ENCODE measurements around the gene ARHGAP23. TPM values are rescaled to one million over a fixed set of nuclear protein-coding genes. Genes with fewer than 3 reads are reported as not detected.

The ARHGAP23 gene
- total and polyA plus RNA-seq, 2 donors (not counting 3 experiments of a cell fraction or from before 2014, with no cell fraction given) = 25.4 to 190 TPM

DNA sequence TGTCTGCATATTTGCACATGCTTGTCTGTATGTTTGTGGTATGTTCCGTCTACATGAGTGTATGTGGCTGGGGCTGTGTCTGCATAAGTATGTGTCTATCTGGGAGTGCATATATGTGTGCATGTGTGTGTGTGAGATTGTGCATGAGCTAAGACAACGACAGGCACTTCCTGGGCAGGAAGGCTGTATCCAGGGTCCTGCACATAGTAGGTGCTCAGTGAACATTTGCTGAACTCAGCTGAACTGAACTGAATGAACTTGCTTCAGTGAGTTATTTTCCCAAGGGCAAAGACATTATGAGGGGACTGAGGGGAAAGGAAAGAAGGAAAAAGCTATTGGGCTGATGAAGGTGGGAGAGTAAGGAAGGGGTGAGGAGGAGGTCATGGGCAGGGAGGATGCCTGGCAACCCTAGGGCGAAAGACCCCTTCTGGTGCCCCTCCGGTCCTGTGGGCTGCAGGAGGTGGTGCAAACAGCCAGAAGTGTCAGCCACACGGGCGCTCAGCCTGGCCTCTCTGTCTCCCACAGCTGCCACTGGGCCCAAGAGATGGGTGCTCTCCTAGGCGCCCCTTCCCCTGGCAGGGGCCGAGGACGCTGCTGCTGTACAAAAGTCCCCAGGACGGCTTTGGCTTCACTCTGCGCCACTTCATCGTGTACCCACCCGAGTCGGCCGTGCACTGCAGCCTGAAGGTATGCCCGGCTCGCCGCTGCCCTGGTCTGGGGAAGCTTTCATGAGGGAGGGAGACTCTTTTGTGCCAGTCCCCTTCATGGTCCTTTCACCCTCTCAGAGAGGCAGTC, 29.5 kb downstream of the ARHGAP23 start:
- H3K9me1 ChIP-seq (replicated peaks; ENCODE audit: control insufficient read depth, extremely low read depth, insufficient read depth, low read length) = no peaks in the 10 kb centered on the region
- H3K4me1 ChIP-seq (ENCODE audit: control insufficient read depth, extremely low read depth, insufficient read depth, low read length) = peaks cover 26% of the 10 kb centered on the region
- no peak overlapping the region for H3K27ac ChIP-seq (ENCODE audit: insufficient read depth, low read depth, low read length)
- POLR2A ChIA-PET = no interaction called here
- no peak overlapping the region for H2AFZ ChIP-seq (ENCODE audit: low read depth, low read length)
- no peak overlapping the region for H3K4me3 ChIP-seq (replicated peaks in 1 of 3; ENCODE audit: insufficient read depth in 1 of 3, low read depth in 1 of 3, low read length in 3 of 3)
- no peak overlapping the region for H3K9ac ChIP-seq (replicated peaks; ENCODE audit: extremely low read depth, insufficient read depth, low read length)
- FAIRE-seq (no peak), DNase-seq (ENCODE audit: low read depth, low spot score) (no peak)
- dilution Hi-C loops (cut with MboI; ENCODE audit: extremely low pct_ligation_motif_present, low sequenced_read_pairs) = no loop called here
- H3K9me3 ChIP-seq (replicated peaks; ENCODE audit: control insufficient read depth, insufficient read depth, low read length) = no peaks in the 10 kb centered on the region
- no peak overlapping the region for H3K4me2 ChIP-seq (ENCODE audit: insufficient read depth, low read length)
- H3K36me3 ChIP-seq (ENCODE audit: control insufficient read depth in 2 of 2, extremely low read depth in 1 of 2, insufficient read depth in 2 of 2, low read length in 2 of 2) = peaks cover 13 to 40% of the 10 kb centered on the region in 2 experiments
- TF ChIP-seq JUN (IDR thresholded peaks at IDR 0.05; ENCODE audit: borderline replicate concordance, insufficient read depth, insufficient read length, low read depth) = no peak
- TF ChIP-seq POLR2A (IDR thresholded peaks at IDR 0.05; ENCODE audit: low read depth, low read length) = no peak
- TF ChIP-seq FOS (IDR thresholded peaks at IDR 0.05; ENCODE audit: borderline replicate concordance, insufficient read depth, low read length) = no peak
- TF ChIP-seq EZH2 (IDR thresholded peaks at IDR 0.05; ENCODE audit: borderline replicate concordance, low read depth, low read length, severe bottlenecking) = no peak
- no peak for TF ChIP-seq MYC (IDR thresholded peaks at IDR 0.05; ENCODE audit: low read depth, low read length)
- no peak for TF ChIP-seq MAX (IDR thresholded peaks at IDR 0.05; ENCODE audit: insufficient read depth, insufficient read length)
- no peak for TF ChIP-seq CTCF (IDR thresholded peaks at IDR 0.05; ENCODE audit: extremely low read depth in 1 of 2, insufficient read depth in 1 of 2, low read depth in 1 of 2, low read length in 2 of 2)
- TF ChIP-seq GATA2 (IDR thresholded peaks at IDR 0.05; ENCODE audit: insufficient read depth, insufficient read length, low read depth, low read length) = no peak
- TF ChIP-seq POLR2AphosphoS5 (IDR thresholded peaks at IDR 0.05; ENCODE audit: insufficient read depth, low read depth, low read length) = no peak
- no TSS peak for BruUV-seq (replicated peaks)
- intact Hi-C loops (cut with micrococcal nuclease) = no loop called here
- no peaks in the 10 kb centered on the region for H4K20me1 ChIP-seq (replicated peaks; ENCODE audit: control insufficient read depth, extremely low read depth, insufficient read depth, low read length)
- peaks cover 87% of the 10 kb centered on the region for H3K79me2 ChIP-seq (ENCODE audit: control insufficient read depth, insufficient read depth, low read length)
- CTCF ChIA-PET = interaction anchor here (1.0 kb wide), 2 partner anchors 11 to 34 kb away, joined by 3 read pairs; no protein-coding TSS in a partner anchor
- H3K27me3 ChIP-seq (ENCODE audit: control insufficient read depth in 2 of 2, insufficient read depth in 2 of 2, low read length in 2 of 2) = no peaks in the 10 kb centered on the region
